ENCODE measurements around the gene KCP. TPM values are rescaled to one million over a fixed set of nuclear protein-coding genes. Genes with fewer than 3 reads are reported as not detected.

The KCP gene
- total and polyA plus RNA-seq, 8 donors, result 0.73 to 2.3 (median 1.6) TPM; not detected in 5

DNA sequence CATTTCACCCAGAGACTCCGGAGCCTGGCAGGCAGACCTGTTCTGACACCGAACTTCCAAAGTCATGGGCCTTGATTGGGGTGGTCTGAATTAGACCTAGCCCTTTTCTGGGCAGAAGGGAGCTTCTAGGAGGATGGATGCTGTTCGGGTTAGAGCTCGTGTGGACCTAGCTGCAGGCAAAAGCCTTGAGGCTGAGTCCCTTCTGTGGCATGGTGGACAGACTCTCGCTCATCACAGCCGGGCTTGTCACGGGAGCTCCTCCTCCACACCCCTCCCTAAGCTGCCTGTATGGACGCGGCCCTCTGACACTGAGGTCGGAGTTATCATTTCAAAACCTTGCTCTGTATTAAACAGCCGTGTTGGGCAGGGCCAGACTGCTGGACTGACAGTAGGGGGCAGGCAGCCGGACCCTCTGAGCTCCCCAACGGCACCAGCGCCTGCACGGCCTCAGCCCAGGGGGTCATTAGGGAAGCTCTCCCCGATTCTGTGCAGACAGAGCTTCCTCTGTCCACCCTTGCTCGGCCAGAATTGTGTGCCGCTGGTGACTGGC is 29.4 kb upstream of the KCP start:
- Histone ChIP-seq H3K36me3 (no peaks in the 10 kb centered on the region), H3K4me3 (peak overlapping the region in 3 of 4 donors; percentile 9 to 90 (median 66)), H3K27me3 (peaks cover 0 to 52% (median 0%) of the 10 kb centered on the region in 3 donors), H3K27ac (peak overlapping the region in 3 of 5 donors; percentile 26 to 75 (median 73)), H3K9me3 (no peaks in the 10 kb centered on the region), H3K4me1 (peaks cover 17 to 29% (median 24%) of the 10 kb centered on the region in 4 donors)
- intact Hi-C loops (cut with DNase I; ENCODE audit: low total_unique reads), result no loop called here
- 73 to 83% (median 79%) methylated on average over 13 to 18 of the region's 18 CpGs for WGBS, 5 donors
- no peak for TF ChIP-seq EP300 (IDR thresholded peaks at IDR 0.05)
- DNase-seq, result no peak

DNA sequence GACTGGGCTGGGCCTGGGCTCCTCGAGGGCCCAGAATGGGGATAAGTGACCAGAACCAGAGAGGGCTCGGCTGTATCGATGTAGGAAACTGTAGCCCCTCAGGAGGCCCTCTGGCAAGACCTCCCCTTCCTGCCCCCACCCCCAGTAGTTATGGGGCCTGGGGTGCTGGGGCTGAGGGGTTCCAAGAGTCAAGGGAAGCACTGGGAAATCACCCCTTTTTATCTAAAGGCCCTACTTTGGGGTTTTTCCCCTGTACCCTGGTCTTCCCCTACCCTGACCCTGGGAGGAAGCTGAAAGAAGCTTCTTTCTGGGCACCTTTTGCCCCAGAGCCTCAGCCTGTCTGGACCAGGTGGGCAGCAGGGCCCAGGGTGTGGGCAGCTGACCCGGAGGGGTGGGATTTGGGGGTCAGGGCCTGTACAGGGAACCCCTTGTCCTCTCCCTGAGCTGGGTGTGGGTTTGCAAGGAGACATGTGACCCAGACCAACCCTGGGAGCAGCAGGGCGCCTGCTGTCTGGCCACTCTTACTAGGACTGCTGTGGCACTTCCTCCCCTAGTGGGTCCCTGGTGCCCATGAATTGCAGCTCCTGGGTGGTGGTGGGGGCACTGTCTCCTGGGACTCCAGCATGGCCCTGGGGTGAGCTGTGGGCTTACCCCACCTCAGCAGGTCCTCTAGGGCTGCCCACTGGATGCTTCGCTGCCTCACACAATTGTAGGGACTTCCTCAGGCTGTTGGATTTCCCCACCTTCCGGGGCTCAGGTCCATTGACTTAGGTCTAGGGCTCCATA is 28.8 kb upstream of the KCP start:
- Histone ChIP-seq H3K4me1 (peaks cover 17 to 29% (median 24%) of the 10 kb centered on the region in 4 donors), H3K36me3 (no peaks in the 10 kb centered on the region), H3K9me3 (no peaks in the 10 kb centered on the region), H3K27me3 (peaks cover 0 to 56% (median 0%) of the 10 kb centered on the region in 3 donors), H3K27ac (peak overlapping the region in 4 of 5 donors; percentile 7 to 75 (median 66)), H3K4me3 (peak overlapping the region; percentile 61 to 90 (median 68))
- WGBS, 5 donors, result 43 to 81% (median 57%) methylated on average over 6 to 7 of the region's 7 CpGs
- DNase-seq, result no peak
- intact Hi-C loops (cut with DNase I; ENCODE audit: low total_unique reads), result no loop called here
- no peak for TF ChIP-seq POLR2A (IDR thresholded peaks at IDR 0.05)
- no peak for TF ChIP-seq POLR2AphosphoS5 (IDR thresholded peaks at IDR 0.05)
- no peak for TF ChIP-seq EP300 (IDR thresholded peaks at IDR 0.05)
- TF ChIP-seq, protein P1, sequence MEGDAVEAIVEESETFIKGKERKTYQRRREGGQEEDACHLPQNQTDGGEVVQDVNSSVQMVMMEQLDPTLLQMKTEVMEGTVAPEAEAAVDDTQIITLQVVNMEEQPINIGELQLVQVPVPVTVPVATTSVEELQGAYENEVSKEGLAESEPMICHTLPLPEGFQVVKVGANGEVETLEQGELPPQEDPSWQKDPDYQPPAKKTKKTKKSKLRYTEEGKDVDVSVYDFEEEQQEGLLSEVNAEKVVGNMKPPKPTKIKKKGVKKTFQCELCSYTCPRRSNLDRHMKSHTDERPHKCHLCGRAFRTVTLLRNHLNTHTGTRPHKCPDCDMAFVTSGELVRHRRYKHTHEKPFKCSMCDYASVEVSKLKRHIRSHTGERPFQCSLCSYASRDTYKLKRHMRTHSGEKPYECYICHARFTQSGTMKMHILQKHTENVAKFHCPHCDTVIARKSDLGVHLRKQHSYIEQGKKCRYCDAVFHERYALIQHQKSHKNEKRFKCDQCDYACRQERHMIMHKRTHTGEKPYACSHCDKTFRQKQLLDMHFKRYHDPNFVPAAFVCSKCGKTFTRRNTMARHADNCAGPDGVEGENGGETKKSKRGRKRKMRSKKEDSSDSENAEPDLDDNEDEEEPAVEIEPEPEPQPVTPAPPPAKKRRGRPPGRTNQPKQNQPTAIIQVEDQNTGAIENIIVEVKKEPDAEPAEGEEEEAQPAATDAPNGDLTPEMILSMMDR (IDR thresholded peaks at IDR 0.05), result no peak

DNA sequence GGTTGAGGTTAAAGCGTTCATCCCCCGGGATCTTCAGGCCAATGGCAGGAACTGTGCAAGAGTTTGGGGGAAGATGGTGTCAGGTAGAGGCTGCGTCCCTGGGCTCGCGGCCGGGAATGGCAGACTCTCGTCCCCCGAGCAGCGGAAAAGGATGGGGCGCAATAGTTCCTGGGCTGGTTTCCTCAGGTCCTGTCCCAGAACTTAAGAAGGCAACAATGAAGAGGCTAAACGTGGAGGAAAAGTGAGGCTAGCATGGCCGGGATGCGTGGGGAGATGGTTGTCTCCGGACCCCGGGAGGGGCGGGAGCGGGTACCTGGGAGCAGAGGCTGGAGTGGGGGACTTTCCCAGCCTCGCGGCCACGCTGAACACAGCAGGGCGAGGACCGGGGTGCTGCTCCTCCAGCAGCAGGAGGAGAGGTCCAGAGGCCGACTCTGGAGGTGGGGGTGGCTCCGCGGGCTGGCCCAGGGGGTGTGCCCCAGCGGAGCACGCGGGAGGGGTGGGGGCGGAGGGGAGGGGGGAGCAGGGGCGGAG is 28.1 kb upstream of the KCP start:
- DNase-seq, result peak in 1 of 2 donors; percentile 48
- peak overlapping the region; percentile 61 to 90 (median 68) for H3K4me3 ChIP-seq
- no peaks in the 10 kb centered on the region for H3K36me3 ChIP-seq
- intact Hi-C loops (cut with DNase I; ENCODE audit: low total_unique reads), result no loop called here
- TF ChIP-seq POLR2A (IDR thresholded peaks at IDR 0.05), result no peak
- peaks cover 17 to 30% (median 25%) of the 10 kb centered on the region in 4 donors for H3K4me1 ChIP-seq
- H3K27ac ChIP-seq, result peak overlapping the region; percentile 17 to 75 (median 58)
- H3K27me3 ChIP-seq, result peaks cover 0 to 58% (median 0%) of the 10 kb centered on the region in 3 donors
- H3K9me3 ChIP-seq, result no peaks in the 10 kb centered on the region
- 0 to 3% (median 1%) methylated on average over 23 to 29 of the region's 30 CpGs for WGBS, 5 donors

DNA sequence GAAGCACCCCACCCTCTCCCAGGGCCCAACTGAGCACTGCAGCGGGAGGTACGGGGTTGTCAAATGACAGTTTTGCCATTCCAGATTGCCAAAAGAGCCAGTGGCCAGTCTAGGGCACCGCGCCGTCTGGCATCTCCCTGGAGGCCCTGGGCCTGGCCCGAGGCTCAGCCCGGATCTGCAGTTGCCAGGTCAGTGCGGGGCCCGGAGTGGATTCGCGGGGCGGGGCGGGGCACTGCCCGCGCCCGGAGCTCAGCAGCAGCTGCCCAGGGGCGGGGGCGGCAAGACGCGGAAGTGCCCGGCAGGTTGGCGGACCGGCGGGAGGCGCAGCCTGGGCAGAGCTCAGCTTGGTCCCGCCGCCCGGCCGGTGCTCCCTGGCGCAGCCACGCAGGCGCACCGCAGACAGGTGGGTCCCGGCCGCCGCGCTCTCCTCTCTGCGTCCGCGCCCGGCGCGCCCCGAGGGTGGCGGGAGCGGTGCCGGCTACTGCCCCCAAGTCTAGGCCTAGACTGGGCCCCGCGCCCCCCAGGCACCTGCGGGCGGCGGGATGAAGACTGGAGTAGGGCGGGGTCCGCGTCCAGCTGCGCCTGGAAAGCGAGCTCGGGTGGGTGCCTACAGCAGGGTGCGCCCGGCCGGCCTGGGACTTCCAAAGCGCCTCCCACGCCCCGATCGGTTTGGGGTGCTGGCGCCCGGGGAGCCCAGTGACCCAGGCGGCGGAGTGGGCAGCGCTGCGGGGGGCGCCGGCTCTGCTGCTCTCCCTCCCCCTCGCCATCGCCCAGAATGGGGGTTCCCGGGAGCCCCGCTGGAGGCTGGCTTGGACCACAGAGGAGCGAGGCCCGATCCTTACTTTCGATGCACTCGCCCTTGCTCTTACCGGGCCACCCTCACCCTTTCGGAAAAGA is 27.4 kb upstream of the KCP start, which contains the start of gene IRF5:
Gene IRF5 (plus strand): TSS at position 281 of the 897 bp plus-strand sequence. CDS start 4,155 bp downstream, outside the sequence.
- peak within 1 kb of the TSS; percentile 61 to 90 (median 68) for H3K4me3 ChIP-seq
- TF ChIP-seq POLR2A (IDR thresholded peaks at IDR 0.05), result no peak
- peak in 1 of 3 donors; percentile 41 for TF ChIP-seq POLR2AphosphoS5 (IDR thresholded peaks at IDR 0.05)
- no peak for TF ChIP-seq EP300 (IDR thresholded peaks at IDR 0.05)
- no peaks in the 10 kb centered on the region for H3K9me3 ChIP-seq
- H3K27ac ChIP-seq, result peak within 1 kb of the TSS; percentile 18 to 75 (median 58)
- 0 to 3% (median 2%) methylated on average over 18 to 83 of the region's 83 CpGs for WGBS, 5 donors
- intact Hi-C loops (cut with DNase I; ENCODE audit: low total_unique reads), result no loop called here
- peaks cover 0 to 65% (median 0%) of the 10 kb centered on the region in 3 donors for H3K27me3 ChIP-seq
- no peaks in the 10 kb centered on the region for H3K36me3 ChIP-seq
- DNase-seq, result peak; percentile 80 to 84
- peaks cover 17 to 37% (median 25%) of the 10 kb centered on the region in 4 donors for H3K4me1 ChIP-seq

DNA sequence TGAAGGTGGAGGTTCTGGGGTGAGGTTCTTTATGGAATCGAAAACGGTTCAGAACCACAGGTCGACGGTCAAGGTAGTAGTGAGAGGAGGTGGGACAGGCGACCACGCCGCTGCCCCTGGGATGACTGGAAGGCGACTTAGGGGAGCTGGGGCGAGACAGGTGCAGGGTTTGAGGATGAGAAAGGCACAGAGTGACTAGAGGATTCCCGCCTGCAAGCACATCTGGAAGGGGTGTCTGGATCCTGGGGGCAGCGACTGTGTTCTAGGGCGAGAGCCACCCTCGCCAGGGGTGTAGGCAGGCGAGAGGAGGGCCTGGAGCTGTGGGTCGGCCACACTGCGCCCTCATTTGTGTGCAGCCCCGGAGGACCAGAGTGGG is 26.8 kb upstream of the KCP start:
- Histone ChIP-seq H3K27ac (peak overlapping the region in 3 of 5 donors; percentile 18 to 75 (median 73)), H3K36me3 (no peaks in the 10 kb centered on the region), H3K27me3 (peaks cover 0 to 71% (median 0%) of the 10 kb centered on the region in 3 donors), H3K4me1 (peaks cover 17 to 39% (median 25%) of the 10 kb centered on the region in 4 donors), H3K9me3 (no peaks in the 10 kb centered on the region), H3K4me3 (peak overlapping the region; percentile 61 to 90 (median 68))
- no peak for DNase-seq
- intact Hi-C loops (cut with DNase I; ENCODE audit: low total_unique reads), result no loop called here
- 63 to 70% (median 67%) methylated on average over 15 to 17 of the region's 17 CpGs for WGBS, 5 donors
- TF ChIP-seq POLR2A (IDR thresholded peaks at IDR 0.05) (no peak), EP300 (IDR thresholded peaks at IDR 0.05) (no peak), POLR2AphosphoS5 (IDR thresholded peaks at IDR 0.05) (no peak)
- TF ChIP-seq, protein P1 (IDR thresholded peaks at IDR 0.05), result no peak

Data from stomach (tissue), 9 donors.